ENCODE results near the gene ZNF445. TPM values are rescaled to one million over a fixed set of nuclear protein-coding genes. Genes with fewer than 3 reads are reported as not detected.

The ZNF445 gene
- total RNA-seq, 1 donor from 2014 or later = 20.4 TPM

- no peak for TF ChIP-seq CTCF (IDR thresholded peaks at IDR 0.05)
- H3K4me1 Mint-ChIP-seq (ENCODE audit: low read depth) = no peaks in the 10 kb centered on the region
- no peak overlapping the region for H3K4me3 Mint-ChIP-seq (ENCODE audit: unreplicated experiment)
- H3K36me3 Mint-ChIP-seq (ENCODE audit: low read depth) = no peaks in the 10 kb centered on the region
- H3K27ac Mint-ChIP-seq (ENCODE audit: unreplicated experiment) = no peak overlapping the region
- no peaks in the 10 kb centered on the region for H3K9me3 Mint-ChIP-seq (ENCODE audit: low read depth)
- no peaks in the 10 kb centered on the region for H3K27me3 Mint-ChIP-seq (ENCODE audit: low read depth)
- DNase-seq (ENCODE audit: low spot score) = no peak
Observed at GRCh38 chr3:44436181-44436580, 41.3 kb downstream of the ZNF445 start.

GRCh38 chr3:44434834-44435510, 42.5 kb downstream of the ZNF445 start:
- DNase-seq (ENCODE audit: low spot score) = no peak
- Mint-ChIP-seq H3K36me3 (ENCODE audit: low read depth) (no peaks in the 10 kb centered on the region), H3K27me3 (ENCODE audit: low read depth) (no peaks in the 10 kb centered on the region), H3K9me3 (ENCODE audit: low read depth) (no peaks in the 10 kb centered on the region), H3K4me3 (ENCODE audit: unreplicated experiment) (no peak overlapping the region), H3K27ac (ENCODE audit: unreplicated experiment) (no peak overlapping the region), H3K4me1 (ENCODE audit: low read depth) (no peaks in the 10 kb centered on the region)
- TF ChIP-seq CTCF (IDR thresholded peaks at IDR 0.05) = no peak

- Mint-ChIP-seq H3K27me3 (ENCODE audit: low read depth) (no peaks in the 10 kb centered on the region), H3K36me3 (ENCODE audit: low read depth) (no peaks in the 10 kb centered on the region), H3K27ac (ENCODE audit: unreplicated experiment) (no peak overlapping the region), H3K4me3 (ENCODE audit: unreplicated experiment) (no peak overlapping the region), H3K4me1 (ENCODE audit: low read depth) (no peaks in the 10 kb centered on the region), H3K9me3 (ENCODE audit: low read depth) (no peaks in the 10 kb centered on the region)
- no peak for DNase-seq (ENCODE audit: low spot score)
- no peak for TF ChIP-seq CTCF (IDR thresholded peaks at IDR 0.05)
Observed at GRCh38 chr3:44430466-44430865, 47.0 kb downstream of the ZNF445 start.

- Mint-ChIP-seq H3K36me3 (ENCODE audit: low read depth) (no peaks in the 10 kb centered on the region), H3K27me3 (ENCODE audit: low read depth) (no peaks in the 10 kb centered on the region), H3K9me3 (ENCODE audit: low read depth) (no peaks in the 10 kb centered on the region), H3K4me1 (ENCODE audit: low read depth) (no peaks in the 10 kb centered on the region), H3K27ac (ENCODE audit: unreplicated experiment) (no peak overlapping the region), H3K4me3 (ENCODE audit: unreplicated experiment) (no peak overlapping the region)
- no peak for DNase-seq (ENCODE audit: low spot score)
- no peak for TF ChIP-seq CTCF (IDR thresholded peaks at IDR 0.05)
Observed at GRCh38 chr3:44429459-44429858, 48.0 kb downstream of the ZNF445 start.

GRCh38 chr3:44428910-44429309, 48.6 kb downstream of the ZNF445 start:
- no peak overlapping the region for H3K27ac Mint-ChIP-seq (ENCODE audit: unreplicated experiment)
- no peak for DNase-seq (ENCODE audit: low spot score)
- no peak overlapping the region for H3K4me3 Mint-ChIP-seq (ENCODE audit: unreplicated experiment)
- H3K4me1 Mint-ChIP-seq (ENCODE audit: low read depth) = no peaks in the 10 kb centered on the region
- no peaks in the 10 kb centered on the region for H3K36me3 Mint-ChIP-seq (ENCODE audit: low read depth)
- H3K27me3 Mint-ChIP-seq (ENCODE audit: low read depth) = no peaks in the 10 kb centered on the region
- H3K9me3 Mint-ChIP-seq (ENCODE audit: low read depth) = no peaks in the 10 kb centered on the region
- no peak for TF ChIP-seq CTCF (IDR thresholded peaks at IDR 0.05)

Data from chondrocyte (in vitro differentiated cells).